K562 (cell line): ENCODE measurements around the gene TINCR. TPM values are rescaled to one million over a fixed set of nuclear protein-coding genes. Genes with fewer than 3 reads are reported as not detected.

Source experiments
- ATAC-seq: fragments of 200-7000 bp; cut with Tn5 transposase; 3 replicates; pipeline ENCODE4 v1.9.1; 2020; ENCODE audit warnings: moderate library complexity
- BruUV-seq: library from RNA; stranded (reverse); fragments of 400-500 nt; replicated peaks from 2 replicates; lab custom pipeline; 2021; lab: Mats Ljungman, UMichigan
- CTCF ChIA-PET: fragments of 300-600 bp; formaldehyde crosslinking; extraction: SDS; loops from one replicate; lab custom pipeline; 2021; ENCODE audit warnings: low intra/inter-chr PET ratio; lab: Yijun Ruan, JAX
- POLR2A ChIA-PET: fragments of 300-600, 350-650 bp; sonication (Branson Sonifier 250); formaldehyde crosslinking; extraction: SDS; loops from one replicate; lab custom pipeline; 2021; ENCODE audit warnings: antibody characterized with exemption, inconsistent platforms; lab: Yijun Ruan, JAX
- DNase-seq, 4 experiments: peaks; one replicate each; pipeline versions ENCODE4 v3.0.0 to v3.0.0-alpha.2; 2011 to 2018; ENCODE audit warnings: low spot score in 3 of 4, mixed read lengths in 3 of 4; ENCODE audit errors: extremely low read depth in 1 of 4
- FAIRE-seq: peaks from 2 replicates; lab custom pipeline; 2011; peaks lifted over from hg19 to GRCh38; lab: Jason Lieb, UNC
- H2AFZ ChIP-seq: 2 replicates; pipeline ENCODE4 v1.6.0; 2011; ENCODE audit warnings: low read depth, low read length, control low read depth, inconsistent platforms
- H3K27ac ChIP-seq: fragments of 200-600 bp; 3 replicates; pipeline ENCODE4 v1.8.0; 2011; ENCODE audit warnings: low read depth, mild to moderate bottlenecking, control low read depth, inconsistent platforms, low read length, moderate library complexity, mixed read lengths; ENCODE audit errors: extremely low read depth
- H3K27me3 ChIP-seq, 2 experiments: fragments of 300-600 bp in 1 of 2; 2 replicates in 1 of 2; 3 replicates in 1 of 2; pipeline versions ENCODE4 v1.6.0 to v1.8.0; 2011; ENCODE audit warnings: inconsistent platforms in 2 of 2, low read length in 2 of 2, mild to moderate bottlenecking in 1 of 2, mixed read lengths in 1 of 2, moderate library complexity in 1 of 2; ENCODE audit not compliant: control insufficient read depth in 2 of 2, insufficient read depth in 2 of 2
- H3K36me3 ChIP-seq: fragments of 300-600 bp; 3 replicates; pipeline ENCODE4 v1.8.0; 2011; ENCODE audit warnings: mild to moderate bottlenecking, low read length, inconsistent platforms; ENCODE audit not compliant: control insufficient read depth, insufficient read depth
- H3K4me1 ChIP-seq, 2 experiments: fragments of 200-600 bp in 1 of 2; replicated peaks in 1 of 2; 2 replicates in 1 of 2; 3 replicates in 1 of 2; pipeline versions ENCODE4 v1.5.1 to v1.8.0; 2011; ENCODE audit warnings: inconsistent platforms in 2 of 2, low read length in 2 of 2, mild to moderate bottlenecking in 1 of 2, mixed read lengths in 1 of 2, moderate library complexity in 1 of 2; ENCODE audit not compliant: control insufficient read depth in 2 of 2, insufficient read depth in 2 of 2
- H3K4me2 ChIP-seq: 2 replicates; pipeline ENCODE4 v1.6.1; 2011; ENCODE audit warnings: low read length, control low read depth, inconsistent platforms, mixed read lengths; ENCODE audit not compliant: insufficient read depth
- H3K4me3 ChIP-seq: fragments of 200-600 bp; sonication (generic), shearing (Covaris generic); 2 replicates; pipeline ENCODE4 v1.5.1; 2016; ENCODE audit warnings: control low read depth, inconsistent platforms
- H3K79me2 ChIP-seq: fragments of 200-600 bp; 3 replicates; pipeline ENCODE4 v1.8.0; 2011; ENCODE audit warnings: low read length, inconsistent platforms; ENCODE audit not compliant: control insufficient read depth, insufficient read depth
- H3K9ac ChIP-seq, 2 experiments: 2 replicates each; pipeline versions ENCODE4 v1.6.0 to v1.6.1; 2011; ENCODE audit warnings: low read depth in 2 of 2, low read length in 2 of 2, control low read depth in 1 of 2, inconsistent platforms in 1 of 2, mild to moderate bottlenecking in 1 of 2, mixed read lengths in 1 of 2; ENCODE audit not compliant: insufficient read depth in 1 of 2
- H3K9me1 ChIP-seq: one replicate; pipeline ENCODE4 v1.6.0; 2011; ENCODE audit warnings: inconsistent platforms, mild to moderate bottlenecking, low read length, moderate library complexity; ENCODE audit not compliant: control insufficient read depth, insufficient read depth
- H3K9me3 ChIP-seq: replicated peaks from 2 replicates; pipeline ENCODE4 v1.5.1; 2011; ENCODE audit warnings: low read depth, low read length, inconsistent platforms; ENCODE audit not compliant: control insufficient read depth, insufficient read depth
- H4K20me1 ChIP-seq: replicated peaks from 2 replicates; pipeline ENCODE4 v1.6.1; 2011; ENCODE audit warnings: low read length, inconsistent platforms, mixed read lengths; ENCODE audit not compliant: control insufficient read depth, insufficient read depth
- ETV5 ChIP-seq: sonication (generic); formaldehyde crosslinking; IDR thresholded peaks from 2 replicates; pipeline ENCODE4 v1.4.0; 2020; ENCODE audit warnings: low read depth, mild to moderate bottlenecking, missing genetic modification reagents
- HEY1 ChIP-seq: fragments of 250-450 bp; sonication (Bioruptor Pico); IDR thresholded peaks from 2 replicates; pipeline ENCODE4 v1.5.0; 2020; ENCODE audit warnings: mild to moderate bottlenecking, moderate library complexity, borderline replicate concordance
- KAT7 ChIP-seq: sonication (generic); formaldehyde crosslinking; IDR thresholded peaks from 2 replicates; pipeline ENCODE4 v1.8.0; 2022; ENCODE audit warnings: missing genetic modification reagents, mild to moderate bottlenecking, borderline replicate concordance
- NBN ChIP-seq: fragments of 450-650 bp; IDR thresholded peaks from 2 replicates; pipeline ENCODE4 v1.6.1; 2016; ENCODE audit warnings: low read depth, mild to moderate bottlenecking
- SMAD3 ChIP-seq: fragments of 450-650 bp; formaldehyde crosslinking; conservative IDR thresholded peaks from 2 replicates; pipeline ENCODE4 v1.4.0; 2020; ENCODE audit warnings: mild to moderate bottlenecking
- ZNF140 ChIP-seq: fragments of 250-450 bp; sonication (Bioruptor Pico); IDR thresholded peaks from 2 replicates; pipeline ENCODE4 v1.8.0; 2021; ENCODE audit warnings: moderate library complexity, mild to moderate bottlenecking, inconsistent platforms
- ZNF146 ChIP-seq: IDR thresholded peaks from one replicate; pipeline ENCODE4 v1.6.1; 2018; ENCODE audit warnings: missing compliant biosample characterization; ENCODE audit not compliant: unreplicated experiment
- ZNF239 ChIP-seq: fragments of 250-450 bp; sonication (Bioruptor Pico); IDR thresholded peaks from 2 replicates; pipeline ENCODE4 v1.4.0; 2020; ENCODE audit warnings: mild to moderate bottlenecking
- ZNF354B ChIP-seq: fragments of 250-450 bp; sonication (Bioruptor Pico); IDR thresholded peaks from 2 replicates; pipeline ENCODE4 v1.4.0; 2020
- WGBS: fragments of 100-300 bp; shearing (Covaris generic); methylation state at CpG from one replicate; pipeline ENCODE4 v1.1.6; 2016; ENCODE audit warnings: low coverage, mixed read lengths; ENCODE audit not compliant: insufficient coverage; ENCODE audit errors: missing lambda C conversion rate; 5-methylcytosine and 5-hydroxymethylcytosine counted together
- in situ Hi-C: fragments of 300-500 bp; cut with MboI; formaldehyde crosslinking; loops from 4 replicates; pipeline ENCODE4 v1.15.0; 2018; ENCODE audit warnings: inconsistent platforms, mixed read lengths
- intact Hi-C: fragments of 100-400 bp; cut with micrococcal nuclease; formaldehyde crosslinking; loops from 2 replicates; pipeline ENCODE4 v1.14.2; 2022
- polyA plus RNA-seq, 8 experiments: library from polyadenylated mRNA; depleted of rRNA in 4 of 8; stranded (reverse) in 5 of 8; unstranded in 3 of 8; fragments of >200 nt; fragmentation: Nextera tagmentation in 2 of 8; fragmentation: Illumina TruSeq in 1 of 8; extraction: Ambion mirVana in 2 of 8; extraction: Trizol in 1 of 8; gene quantifications; 2 replicates each; pipeline versions ENCODE4 v1.2.1 to v1.2.3, GENCODE V29; 2011 to 2014; ENCODE audit warnings: inconsistent platforms in 1 of 8, missing spikeins in 1 of 8
- total RNA-seq, 7 experiments: library from RNA; depleted of rRNA in 6 of 7; stranded (reverse); fragments of >200 nt in 6 of 7; fragmentation: Illumina TruSeq in 2 of 7; extraction: Trizol in 2 of 7; gene quantifications; 2 replicates each; pipeline versions ENCODE4 v1.2.1 to v1.2.3, GENCODE V29; 2011 to 2021; ENCODE audit warnings: low replicate concordance in 1 of 7
- TF ChIP-seq, protein P1 (sequence below), 2 experiments: fragments of 450-650 bp; IDR thresholded peaks; 2 replicates each; pipeline ENCODE4 v1.6.1; 2016
- TF ChIP-seq, protein P2 (sequence below), 2 experiments: fragments of 450-650 bp in 1 of 2; sonication (generic) in 1 of 2; formaldehyde crosslinking in 1 of 2; IDR thresholded peaks in 1 of 2; conservative IDR thresholded peaks in 1 of 2; 2 replicates each; pipeline versions ENCODE4 v1.6.1 to v1.8.1; 2016 to 2023; ENCODE audit warnings: mild to moderate bottlenecking in 2 of 2, moderate library complexity in 2 of 2, inconsistent platforms in 1 of 2, missing genetic modification reagents in 1 of 2

The TINCR gene
- total and polyA plus RNA-seq, 9 of the 15 experiments (the other 6 are each of a cell fraction or from before 2014, with no cell fraction given), result 0.03 to 0.24 (median 0.09) TPM; not detected in 1

DNA sequence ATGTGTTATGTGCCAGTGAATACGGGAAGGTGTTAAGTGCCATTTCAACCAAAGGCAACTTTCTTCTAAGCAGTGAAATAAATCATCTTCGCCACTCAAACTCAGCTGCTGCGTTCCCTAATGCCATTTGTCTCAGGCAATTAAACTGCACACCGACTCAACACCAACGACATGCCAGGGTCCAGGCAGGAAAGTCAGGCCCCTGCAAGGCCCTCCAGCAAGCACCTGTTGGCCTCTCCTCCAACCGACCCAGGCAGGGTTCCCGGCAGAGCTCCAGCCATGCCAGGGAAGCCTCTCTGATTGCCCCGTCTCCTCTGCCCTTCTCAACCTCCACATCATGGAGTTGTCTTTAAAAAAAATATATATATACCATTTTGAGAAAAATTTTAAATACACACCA lies 33.0 kb upstream of the TINCR start:
- TF ChIP-seq ZNF140 (CRISPR knock-in tag), result no peak
- TF ChIP-seq ZNF354B (CRISPR knock-in tag), result no peak
- no peak for TF ChIP-seq HEY1 (CRISPR knock-in tag)
- no peak for TF ChIP-seq NBN
- no peak for TF ChIP-seq KAT7
- TF ChIP-seq SMAD3 (CRISPR knock-in tag), result no peak
- TF ChIP-seq, protein P1, sequence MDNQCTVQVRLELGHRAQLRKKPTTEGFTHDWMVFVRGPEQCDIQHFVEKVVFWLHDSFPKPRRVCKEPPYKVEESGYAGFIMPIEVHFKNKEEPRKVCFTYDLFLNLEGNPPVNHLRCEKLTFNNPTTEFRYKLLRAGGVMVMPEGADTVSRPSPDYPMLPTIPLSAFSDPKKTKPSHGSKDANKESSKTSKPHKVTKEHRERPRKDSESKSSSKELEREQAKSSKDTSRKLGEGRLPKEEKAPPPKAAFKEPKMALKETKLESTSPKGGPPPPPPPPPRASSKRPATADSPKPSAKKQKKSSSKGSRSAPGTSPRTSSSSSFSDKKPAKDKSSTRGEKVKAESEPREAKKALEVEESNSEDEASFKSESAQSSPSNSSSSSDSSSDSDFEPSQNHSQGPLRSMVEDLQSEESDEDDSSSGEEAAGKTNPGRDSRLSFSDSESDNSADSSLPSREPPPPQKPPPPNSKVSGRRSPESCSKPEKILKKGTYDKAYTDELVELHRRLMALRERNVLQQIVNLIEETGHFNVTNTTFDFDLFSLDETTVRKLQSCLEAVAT (IDR thresholded peaks at IDR 0.05), result no peak
- TF ChIP-seq, protein P2, sequence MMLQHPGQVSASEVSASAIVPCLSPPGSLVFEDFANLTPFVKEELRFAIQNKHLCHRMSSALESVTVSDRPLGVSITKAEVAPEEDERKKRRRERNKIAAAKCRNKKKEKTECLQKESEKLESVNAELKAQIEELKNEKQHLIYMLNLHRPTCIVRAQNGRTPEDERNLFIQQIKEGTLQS (IDR thresholded peaks at IDR 0.05), result no peak
- TF ChIP-seq, protein P2 (CRISPR knock-in tag; conservative IDR thresholded peaks at IDR 0.05), result no peak
- TF ChIP-seq ZNF239 (CRISPR knock-in tag), result no peak
- no peak for TF ChIP-seq ZNF146 (CRISPR knock-in tag)
- TF ChIP-seq ETV5 (CRISPR knock-in tag), result no peak
- H2AFZ ChIP-seq, result no peak overlapping the region
- 99% methylated on average over 8 of the region's 8 CpGs for WGBS
- no peak for ATAC-seq
- H3K27me3 ChIP-seq, result no peaks in the 10 kb centered on the region
- POLR2A ChIA-PET, result interaction anchor here (0.6 kb wide), 1 partner anchor 14 kb away, joined by 3 read pairs; no protein-coding TSS in a partner anchor
- H3K4me1 ChIP-seq, result no peaks in the 10 kb centered on the region
- in situ Hi-C loops, result no loop called here
- H3K36me3 ChIP-seq, result peaks cover 93% of the 10 kb centered on the region
- CTCF ChIA-PET, result no interaction called here
- no peak overlapping the region for H3K27ac ChIP-seq
- DNase-seq, result no peak
- no peaks in the 10 kb centered on the region for H3K9me3 ChIP-seq
- no peak overlapping the region for H3K4me2 ChIP-seq
- H3K4me3 ChIP-seq, result no peak overlapping the region
- no TSS peak for BruUV-seq
- intact Hi-C loops, result no loop called here
- peaks cover 5% of the 10 kb centered on the region; the same call in 1 of the 2 replicates for H4K20me1 ChIP-seq
- H3K9ac ChIP-seq, result no peak overlapping the region
- H3K9me1 ChIP-seq, result no peaks in the 10 kb centered on the region
- H3K79me2 ChIP-seq, result peaks cover 20% of the 10 kb centered on the region
- FAIRE-seq, result no peak
